Thoracic aorta (tissue), 2 donors: ENCODE measurements around the gene CLCN1. TPM values are rescaled to one million over a fixed set of nuclear protein-coding genes. Genes with fewer than 3 reads are reported as not detected.

Experiments used
- ATAC-seq: fragments of 150-250 bp; one replicate; pipeline ENCODE4 v1.8.0; 2017; ENCODE audit warnings: low read depth; ENCODE audit not compliant: insufficient number of reproducible peaks, low FRiP score
- DNase-seq: peaks from one replicate; pipeline ENCODE4 v3.0.0-alpha.2; 2020; ENCODE audit warnings: low spot score
- H3K27ac ChIP-seq, 2 donors: fragments of 200-600 bp; sonication (generic); 1 replicate in 1 of 2; 2 replicates in 1 of 2; pipeline ENCODE4 v1.5.1; 2016; ENCODE audit warnings: mild to moderate bottlenecking in 2 of 2, moderate library complexity in 2 of 2
- H3K27me3 ChIP-seq: fragments of 200-600 bp; sonication (generic); replicated peaks from 2 replicates; pipeline ENCODE4 v1.6.0; 2016; ENCODE audit warnings: mild to moderate bottlenecking; ENCODE audit not compliant: insufficient read depth
- H3K36me3 ChIP-seq: fragments of 200-600 bp; sonication (generic); one replicate; pipeline ENCODE4 v1.5.1; 2016
- H3K4me1 ChIP-seq, 2 donors: fragments of 200-600 bp; sonication (generic); 1 replicate in 1 of 2; 2 replicates in 1 of 2; pipeline versions ENCODE4 v1.5.1 to v1.6.0; 2016; ENCODE audit warnings: low read depth in 2 of 2, mild to moderate bottlenecking in 1 of 2; ENCODE audit not compliant: control insufficient read depth in 1 of 2
- H3K4me3 ChIP-seq: fragments of 200-600 bp; sonication (generic); 2 replicates; pipeline ENCODE4 v1.5.1; 2016; ENCODE audit warnings: mild to moderate bottlenecking
- H3K9me3 ChIP-seq: fragments of 200-600 bp; sonication (generic); 2 replicates; pipeline ENCODE4 v1.5.1; 2016
- CTCF ChIP-seq: fragments of 200-600 bp; sonication (generic); IDR thresholded peaks from one replicate; pipeline ENCODE4 v1.5.1; 2019; ENCODE audit warnings: antibody characterized with exemption
- total RNA-seq, 2 donors: library from RNA; depleted of rRNA; stranded (reverse); fragments of >200 nt; gene quantifications; one replicate each; pipeline versions ENCODE4 v1.1.0 to v1.2.3, GENCODE V29; 2016

Gene CLCN1
- under 1 TPM in 1 of 2 donors, not detected in 1; 0.68 TPM for total RNA-seq

- Histone ChIP-seq H3K4me1 (no peaks in the 10 kb centered on the region), H3K27me3 (no peaks in the 10 kb centered on the region), H3K9me3 (no peaks in the 10 kb centered on the region), H3K4me3 (no peak within 1 kb of the TSS), H3K36me3 (no peaks in the 10 kb centered on the region), H3K27ac (no peak within 1 kb of the TSS)
- DNase-seq (no peak), ATAC-seq (no peak)
- no peak for TF ChIP-seq CTCF
Measured at GRCh38 chr7:143315776-143316175, at the start of gene CLCN1. Gene CLCN1, plus strand, starts transcription at chr7:143316111. Its CDS starts 102 bp downstream, at chr7:143316213.

GRCh38 chr7:143269251-143269650, 46.7 kb upstream of the CLCN1 start:
- Histone ChIP-seq H3K4me1 (peaks cover 0 to 10% of the 10 kb centered on the region in 2 donors), H3K36me3 (peaks cover 24% of the 10 kb centered on the region), H3K9me3 (no peaks in the 10 kb centered on the region), H3K4me3 (no peak overlapping the region), H3K27ac (no peak overlapping the region), H3K27me3 (no peaks in the 10 kb centered on the region)
- ATAC-seq (no peak), DNase-seq (no peak)
- no peak for TF ChIP-seq CTCF

- DNase-seq (no peak), ATAC-seq (no peak)
- peaks cover 24% of the 10 kb centered on the region for H3K36me3 ChIP-seq
- no peak overlapping the region for H3K4me3 ChIP-seq
- no peaks in the 10 kb centered on the region for H3K9me3 ChIP-seq
- no peak for TF ChIP-seq CTCF
- H3K4me1 ChIP-seq = no peaks in the 10 kb centered on the region
- no peaks in the 10 kb centered on the region for H3K27me3 ChIP-seq
- no peak overlapping the region for H3K27ac ChIP-seq
Measured at GRCh38 chr7:143271240-143271639, 44.7 kb upstream of the CLCN1 start.

GRCh38 chr7:143272871-143273270, 43.0 kb upstream of the CLCN1 start:
- no peak for ATAC-seq
- no peak for DNase-seq
- Histone ChIP-seq H3K4me3 (no peak overlapping the region), H3K4me1 (no peaks in the 10 kb centered on the region), H3K36me3 (peaks cover 16% of the 10 kb centered on the region), H3K27me3 (no peaks in the 10 kb centered on the region), H3K9me3 (no peaks in the 10 kb centered on the region), H3K27ac (no peak overlapping the region)
- no peak for TF ChIP-seq CTCF

GRCh38 chr7:143279186-143280098, 36.5 kb upstream of the CLCN1 start:
- Histone ChIP-seq H3K27ac (peak overlapping the region in 1 of 2 donors; percentile 44), H3K36me3 (no peaks in the 10 kb centered on the region), H3K4me3 (no peak overlapping the region)

More at GRCh38 chr7:143279186-143280098, 36.5 kb upstream of the CLCN1 start:
- Histone ChIP-seq H3K27me3 (no peaks in the 10 kb centered on the region), H3K9me3 (no peaks in the 10 kb centered on the region), H3K4me1 (no peaks in the 10 kb centered on the region)
- no peak for TF ChIP-seq CTCF
- ATAC-seq = no peak
- DNase-seq = no peak
